ENCODE results near the gene DNAAF5.

DNA sequence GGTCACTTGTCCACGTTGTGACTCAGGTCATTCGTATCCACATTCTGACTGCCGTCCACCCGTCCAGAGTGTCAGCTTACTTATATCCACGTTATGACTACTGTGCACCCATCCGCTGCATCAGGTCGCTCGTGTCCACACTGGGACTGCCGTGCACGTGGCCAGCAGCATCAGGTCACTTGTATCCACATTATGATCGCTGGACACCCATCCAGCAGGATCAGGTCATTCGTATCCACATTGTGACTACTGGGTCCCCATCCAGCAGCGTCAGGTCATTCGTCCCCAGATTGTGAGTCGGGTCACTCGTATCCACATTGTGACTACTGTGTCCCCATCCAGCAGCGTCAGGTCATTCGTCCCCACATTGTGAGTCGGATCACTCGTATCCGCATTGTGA is 58.5 kb downstream of the DNAAF5 start:
- TF ChIP-seq, protein P1, sequence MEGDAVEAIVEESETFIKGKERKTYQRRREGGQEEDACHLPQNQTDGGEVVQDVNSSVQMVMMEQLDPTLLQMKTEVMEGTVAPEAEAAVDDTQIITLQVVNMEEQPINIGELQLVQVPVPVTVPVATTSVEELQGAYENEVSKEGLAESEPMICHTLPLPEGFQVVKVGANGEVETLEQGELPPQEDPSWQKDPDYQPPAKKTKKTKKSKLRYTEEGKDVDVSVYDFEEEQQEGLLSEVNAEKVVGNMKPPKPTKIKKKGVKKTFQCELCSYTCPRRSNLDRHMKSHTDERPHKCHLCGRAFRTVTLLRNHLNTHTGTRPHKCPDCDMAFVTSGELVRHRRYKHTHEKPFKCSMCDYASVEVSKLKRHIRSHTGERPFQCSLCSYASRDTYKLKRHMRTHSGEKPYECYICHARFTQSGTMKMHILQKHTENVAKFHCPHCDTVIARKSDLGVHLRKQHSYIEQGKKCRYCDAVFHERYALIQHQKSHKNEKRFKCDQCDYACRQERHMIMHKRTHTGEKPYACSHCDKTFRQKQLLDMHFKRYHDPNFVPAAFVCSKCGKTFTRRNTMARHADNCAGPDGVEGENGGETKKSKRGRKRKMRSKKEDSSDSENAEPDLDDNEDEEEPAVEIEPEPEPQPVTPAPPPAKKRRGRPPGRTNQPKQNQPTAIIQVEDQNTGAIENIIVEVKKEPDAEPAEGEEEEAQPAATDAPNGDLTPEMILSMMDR (IDR thresholded peaks at IDR 0.05) = no peak
- no peak for TF ChIP-seq POLR2A (IDR thresholded peaks at IDR 0.05)

All from body of pancreas (tissue), 4 donors.